Epithelial cell of esophagus (primary cell): Measurements from ENCODE around the gene MFN1.

Source experiments
- DNase-seq: peaks from one replicate; pipeline ENCODE4 v3.0.0; 2010; ENCODE audit warnings: low read depth
- H3K4me3 ChIP-seq: 2 replicates; pipeline ENCODE4 v1.5.1; 2011; ENCODE audit warnings: mild to moderate bottlenecking, low read length, control low read depth
- CTCF ChIP-seq: IDR thresholded peaks from 2 replicates; pipeline ENCODE4 v1.5.1; 2011; ENCODE audit warnings: low read depth, mild to moderate bottlenecking, low read length, control low read depth, inconsistent platforms; ENCODE audit not compliant: insufficient read depth; ENCODE audit errors: missing control alignments

Gene MFN1

GRCh38 chr3:179347345-179348194, at the start of gene MFN1:
TSS of gene MFN1 (plus strand) at chr3:179347709. CDS start at chr3:179348852, 1,143 bp downstream.
- TF ChIP-seq CTCF = no peak

GRCh38 chr3:179297971-179298725, 49.4 kb upstream of the MFN1 start:
- no peak for DNase-seq
- TF ChIP-seq CTCF = no peak
- no peak overlapping the region for H3K4me3 ChIP-seq

More at GRCh38 chr3:179347345-179348194, at the start of gene MFN1:
- DNase-seq = peak; percentile 97
- peak within 1 kb of the TSS; percentile 81 for H3K4me3 ChIP-seq

GRCh38 chr3:179299316-179299715, 48.2 kb upstream of the MFN1 start:
- no peak overlapping the region for H3K4me3 ChIP-seq
- no peak for TF ChIP-seq CTCF
- no peak for DNase-seq

- no peak overlapping the region for H3K4me3 ChIP-seq
- no peak for TF ChIP-seq CTCF
- no peak for DNase-seq
Observed at GRCh38 chr3:179299999-179300613, 47.4 kb upstream of the MFN1 start.

GRCh38 chr3:179301645-179302044, 45.9 kb upstream of the MFN1 start:
- TF ChIP-seq CTCF = no peak
- no peak for DNase-seq
- H3K4me3 ChIP-seq = no peak overlapping the region

GRCh38 chr3:179302111-179302510, 45.4 kb upstream of the MFN1 start:
- no peak for DNase-seq
- TF ChIP-seq CTCF = no peak
- H3K4me3 ChIP-seq = no peak overlapping the region
